ENCODE data around the gene LRRC31. TPM values are rescaled to one million over a fixed set of nuclear protein-coding genes. Genes with fewer than 3 reads are reported as not detected.

Gene LRRC31
- total RNA-seq, 1 donor from 2014 or later, result not detected

DNA sequence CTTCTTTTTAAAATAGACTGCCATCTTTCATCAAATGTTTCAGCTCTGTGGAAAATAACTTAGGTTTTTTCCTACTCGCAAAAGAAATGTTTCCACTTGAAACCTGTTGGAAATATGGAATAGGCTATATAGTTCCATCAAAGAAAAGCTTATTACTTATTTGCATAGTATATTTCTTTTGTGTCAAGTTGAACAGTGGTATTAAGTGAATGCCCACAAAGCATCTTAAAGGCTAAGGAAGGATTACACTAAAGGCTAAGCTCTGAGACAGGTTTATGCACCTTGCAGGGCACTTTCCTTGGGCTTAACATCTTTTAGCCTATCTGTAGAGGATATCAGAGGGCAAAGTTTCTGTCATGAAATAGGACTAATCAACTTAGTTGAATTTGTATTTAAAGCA, 41.5 kb upstream of the LRRC31 start, which contains the start of gene SAMD7:
TSS of gene SAMD7 (plus strand) at position 301 of the 400 bp plus-strand sequence. CDS start 7,927 bp downstream, outside the sequence.
- H3K79me2 ChIP-seq (ENCODE audit: low read depth), result no peaks in the 10 kb centered on the region
- no peak within 1 kb of the TSS for H3K4me3 ChIP-seq
- no peaks in the 10 kb centered on the region for H3K4me1 ChIP-seq
- H3K27ac ChIP-seq, result no peak within 1 kb of the TSS
- no peak for DNase-seq (ENCODE audit: low spot score)
- no peaks in the 10 kb centered on the region for H3F3A ChIP-seq (ENCODE audit: low read depth)
- H2AFZ ChIP-seq (replicated peaks), result no peak within 1 kb of the TSS
- Mint-ChIP-seq H3K4me1 (no peaks in the 10 kb centered on the region), H3K9me3 (no peaks in the 10 kb centered on the region), H3K4me3 (no peak within 1 kb of the TSS), H3K27me3 (ENCODE audit: insufficient read depth, low read depth) (peaks cover under 1% of the 10 kb centered on the region), H3K36me3 (no peaks in the 10 kb centered on the region), H3K27ac (no peak within 1 kb of the TSS)
- no peaks in the 10 kb centered on the region for H4K20me1 ChIP-seq (ENCODE audit: low read depth)
- H3K9me3 ChIP-seq (ENCODE audit: low read depth), result no peaks in the 10 kb centered on the region
- H3K4me2 ChIP-seq, result no peak within 1 kb of the TSS
- no peak within 1 kb of the TSS for H3K9ac ChIP-seq
- TF ChIP-seq, protein P1, sequence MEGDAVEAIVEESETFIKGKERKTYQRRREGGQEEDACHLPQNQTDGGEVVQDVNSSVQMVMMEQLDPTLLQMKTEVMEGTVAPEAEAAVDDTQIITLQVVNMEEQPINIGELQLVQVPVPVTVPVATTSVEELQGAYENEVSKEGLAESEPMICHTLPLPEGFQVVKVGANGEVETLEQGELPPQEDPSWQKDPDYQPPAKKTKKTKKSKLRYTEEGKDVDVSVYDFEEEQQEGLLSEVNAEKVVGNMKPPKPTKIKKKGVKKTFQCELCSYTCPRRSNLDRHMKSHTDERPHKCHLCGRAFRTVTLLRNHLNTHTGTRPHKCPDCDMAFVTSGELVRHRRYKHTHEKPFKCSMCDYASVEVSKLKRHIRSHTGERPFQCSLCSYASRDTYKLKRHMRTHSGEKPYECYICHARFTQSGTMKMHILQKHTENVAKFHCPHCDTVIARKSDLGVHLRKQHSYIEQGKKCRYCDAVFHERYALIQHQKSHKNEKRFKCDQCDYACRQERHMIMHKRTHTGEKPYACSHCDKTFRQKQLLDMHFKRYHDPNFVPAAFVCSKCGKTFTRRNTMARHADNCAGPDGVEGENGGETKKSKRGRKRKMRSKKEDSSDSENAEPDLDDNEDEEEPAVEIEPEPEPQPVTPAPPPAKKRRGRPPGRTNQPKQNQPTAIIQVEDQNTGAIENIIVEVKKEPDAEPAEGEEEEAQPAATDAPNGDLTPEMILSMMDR (IDR thresholded peaks at IDR 0.05), result no peak
- TF ChIP-seq EZH2 (IDR thresholded peaks at IDR 0.05) (no peak), EZH2phosphoT487 (IDR thresholded peaks at IDR 0.05) (no peak)
- H3K27me3 ChIP-seq, result no peaks in the 10 kb centered on the region
- no peaks in the 10 kb centered on the region for H3K36me3 ChIP-seq

DNA sequence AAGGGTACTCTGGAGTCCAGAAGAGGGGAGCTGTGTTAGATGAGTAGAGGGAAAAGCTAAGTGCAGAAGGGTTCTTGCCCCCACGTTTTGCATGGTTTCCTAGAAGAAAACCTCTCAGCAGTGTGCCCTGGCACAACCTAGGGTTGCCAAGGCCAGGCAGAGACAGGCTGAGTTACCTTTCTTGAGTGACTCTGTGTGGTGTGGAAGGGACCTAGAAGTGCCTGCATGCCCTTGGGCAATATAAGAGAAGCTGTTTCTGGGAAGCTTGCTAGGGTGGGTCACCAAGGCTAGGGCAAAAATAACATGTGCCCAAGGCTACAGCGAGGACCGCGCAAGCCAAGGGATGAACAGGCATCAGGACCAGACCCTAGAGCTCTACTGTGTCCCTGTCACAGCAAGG, 38.2 kb upstream of the LRRC31 start:
- Histone ChIP-seq H3K9ac (no peak overlapping the region), H3K27ac (no peak overlapping the region), H3K9me3 (ENCODE audit: low read depth) (no peaks in the 10 kb centered on the region), H4K20me1 (ENCODE audit: low read depth) (no peaks in the 10 kb centered on the region), H3K79me2 (ENCODE audit: low read depth) (no peaks in the 10 kb centered on the region), H3K36me3 (no peaks in the 10 kb centered on the region), H3K27me3 (no peaks in the 10 kb centered on the region), H3K4me3 (no peak overlapping the region), H2AFZ (replicated peaks) (no peak overlapping the region), H3K4me2 (no peak overlapping the region), H3K4me1 (no peaks in the 10 kb centered on the region), H3F3A (ENCODE audit: low read depth) (no peaks in the 10 kb centered on the region)
- Mint-ChIP-seq H3K27ac (no peak overlapping the region), H3K4me3 (no peak overlapping the region), H3K9me3 (peaks cover 8% of the 10 kb centered on the region), H3K27me3 (ENCODE audit: insufficient read depth, low read depth) (no peaks in the 10 kb centered on the region), H3K4me1 (no peaks in the 10 kb centered on the region), H3K36me3 (no peaks in the 10 kb centered on the region)
- DNase-seq (ENCODE audit: low spot score), result no peak
- TF ChIP-seq, protein P1 (IDR thresholded peaks at IDR 0.05), result no peak
- no peak for TF ChIP-seq EZH2 (IDR thresholded peaks at IDR 0.05)
- TF ChIP-seq EZH2phosphoT487 (IDR thresholded peaks at IDR 0.05), result no peak

DNA sequence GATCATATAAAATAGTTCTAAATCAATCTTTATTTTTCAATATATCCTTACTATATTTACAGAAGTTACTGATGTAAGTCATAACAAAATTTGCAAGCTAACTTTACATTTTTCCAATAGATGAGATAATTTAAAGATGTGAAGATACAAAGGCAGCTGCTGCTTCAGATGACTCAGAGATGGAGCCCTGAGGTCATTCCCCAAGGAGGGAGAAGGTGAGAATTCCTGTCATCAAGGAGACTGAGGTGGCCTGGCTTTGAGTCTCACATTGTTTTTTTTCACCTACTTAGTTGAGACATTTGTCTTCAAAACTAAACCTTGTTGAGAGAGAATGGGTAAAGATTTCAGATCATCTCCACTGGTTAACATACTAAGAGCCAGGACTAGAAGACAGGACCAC, 37.7 kb upstream of the LRRC31 start:
- H3K4me1 Mint-ChIP-seq, result no peaks in the 10 kb centered on the region
- Histone ChIP-seq H4K20me1 (ENCODE audit: low read depth) (no peaks in the 10 kb centered on the region), H3F3A (ENCODE audit: low read depth) (no peaks in the 10 kb centered on the region), H3K79me2 (ENCODE audit: low read depth) (no peaks in the 10 kb centered on the region), H3K4me1 (no peaks in the 10 kb centered on the region), H3K4me2 (no peak overlapping the region), H2AFZ (replicated peaks) (no peak overlapping the region), H3K9me3 (ENCODE audit: low read depth) (no peaks in the 10 kb centered on the region), H3K27ac (no peak overlapping the region), H3K9ac (no peak overlapping the region), H3K36me3 (no peaks in the 10 kb centered on the region), H3K27me3 (no peaks in the 10 kb centered on the region), H3K4me3 (no peak overlapping the region)
- H3K27me3 Mint-ChIP-seq (ENCODE audit: insufficient read depth, low read depth), result no peaks in the 10 kb centered on the region
- no peak overlapping the region for H3K4me3 Mint-ChIP-seq
- no peak for TF ChIP-seq EZH2phosphoT487 (IDR thresholded peaks at IDR 0.05)
- no peak for TF ChIP-seq EZH2 (IDR thresholded peaks at IDR 0.05)
- TF ChIP-seq, protein P1 (IDR thresholded peaks at IDR 0.05), result no peak
- H3K36me3 Mint-ChIP-seq, result no peaks in the 10 kb centered on the region
- H3K27ac Mint-ChIP-seq, result no peak overlapping the region
- no peak for DNase-seq (ENCODE audit: low spot score)
- peaks cover 12% of the 10 kb centered on the region for H3K9me3 Mint-ChIP-seq

Measured in neural progenitor cell (in vitro differentiated cells).